T-helper 2 cell treated with Interferon-gamma antibody and Interleukin-4, amounts not matched to agents 100 ng/mL and 5 ng/mL, for 36 hours (primary cell): ENCODE measurements around the gene HSD17B4. TPM values are rescaled to one million over a fixed set of nuclear protein-coding genes. Genes with fewer than 3 reads are reported as not detected.
"Not testable (repeated sequence)": the region's sequence is repeated elsewhere in the genome, so short reads cannot be mapped to it uniquely, and the experiment has no call there.

Experiments used
- intact Hi-C: fragments of 100-400 bp; cut with micrococcal nuclease; formaldehyde crosslinking; loops from one replicate; pipeline ENCODE4 v1.15.1; 2023
- total RNA-seq: library from RNA; stranded (reverse); gene quantifications from 2 replicates; pipeline ENCODE4 v1.2.3, GENCODE V29; 2022

HSD17B4 gene
- total RNA-seq: 80.0 and 89.2 TPM in 2 replicates

GRCh38 chr5:119452373-119453039 lies at the start of gene HSD17B4:
Gene HSD17B4 (plus strand): TSS chr5:119452497. CDS start chr5:119452576, 79 bp downstream.
- intact Hi-C loops: loop anchor here (1.0 to 5.0 kb wide), 4 partner anchors 110 to 464 kb away; partner anchors contain the start of gene DTWD2

- intact Hi-C loops: no loop called here
Measured at GRCh38 chr5:119402555-119402954, 49.7 kb upstream of the HSD17B4 start.

DNA sequence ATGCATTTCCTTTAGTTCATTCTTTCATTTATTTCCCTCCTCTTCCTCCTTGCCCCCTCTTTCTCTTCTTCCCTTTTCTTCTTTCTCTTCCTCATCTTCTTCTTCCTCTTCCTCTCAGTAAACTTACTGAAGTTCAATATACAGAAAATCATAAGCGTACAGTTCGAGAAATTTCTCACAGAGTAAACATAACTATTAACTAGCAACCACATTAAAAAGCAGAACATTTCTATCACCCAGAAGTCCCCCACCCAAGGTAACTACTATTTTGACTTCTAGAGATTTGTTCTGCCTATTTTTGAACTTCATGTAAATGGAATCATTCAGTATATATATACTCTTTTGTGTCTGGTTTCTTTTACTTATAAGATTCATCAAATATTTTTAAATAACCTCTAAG lies 48.3 kb upstream of the HSD17B4 start:
- intact Hi-C loops: no loop called here

- intact Hi-C loops: no loop called here
Measured at GRCh38 chr5:119405419-119405818, 46.9 kb upstream of the HSD17B4 start.

GRCh38 chr5:119406551-119407110 lies 45.7 kb upstream of the HSD17B4 start:
- intact Hi-C loops: no loop called here

GRCh38 chr5:119409235-119409815 lies 43.0 kb upstream of the HSD17B4 start:
- intact Hi-C loops: loop anchor here (1.0 kb wide), 1 partner anchor 141 kb away; no protein-coding TSS in a partner anchor

GRCh38 chr5:119410448-119411159 lies 41.7 kb upstream of the HSD17B4 start:
- intact Hi-C loops: loop anchor here (5.0 kb wide), 1 partner anchor 78 kb away; no protein-coding TSS in a partner anchor

- intact Hi-C loops: loop anchor here (1.0 to 5.0 kb wide), 8 partner anchors 24 to 423 kb away; partner anchors contain the start of genes DMXL1 and DTWD2
Measured at GRCh38 chr5:119411361-119412278, 40.7 kb upstream of the HSD17B4 start.

GRCh38 chr5:119412279-119413227 lies 39.7 kb upstream of the HSD17B4 start:
- intact Hi-C loops: loop anchor here (1.0 to 5.0 kb wide), 8 partner anchors 23 to 424 kb away; partner anchors contain the start of genes DMXL1 and DTWD2

DNA sequence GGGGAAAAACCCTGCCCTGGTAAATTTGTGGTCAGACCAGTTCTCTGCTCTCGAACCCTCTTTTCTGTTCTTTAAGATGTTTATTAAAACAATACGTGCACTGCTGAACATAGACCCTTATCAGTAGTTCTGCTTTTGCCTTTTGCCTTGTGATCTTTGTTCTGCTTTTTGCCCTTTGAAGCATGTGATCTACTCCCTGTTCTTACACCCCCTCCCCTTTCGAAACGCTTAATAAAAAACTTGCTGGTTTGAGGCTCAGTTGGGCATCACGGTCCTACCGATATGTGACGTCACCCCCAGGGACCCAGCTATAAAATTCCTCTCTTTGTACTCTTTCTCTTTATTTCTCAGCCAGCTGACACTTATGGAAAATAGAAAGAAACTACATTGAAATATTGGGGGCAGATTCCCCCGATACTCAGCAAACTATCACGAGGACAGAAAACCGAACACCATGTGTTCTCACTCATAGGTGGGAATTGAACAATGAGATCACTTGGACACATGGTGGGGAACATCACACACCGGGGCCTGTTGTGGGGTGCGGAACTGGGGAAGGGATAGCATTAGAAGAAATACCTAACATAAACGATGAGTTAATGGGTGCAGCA lies 38.1 kb upstream of the HSD17B4 start:
- intact Hi-C loops: loop anchor here (5.0 kb wide), 1 partner anchor 82 kb away; no protein-coding TSS in a partner anchor

DNA sequence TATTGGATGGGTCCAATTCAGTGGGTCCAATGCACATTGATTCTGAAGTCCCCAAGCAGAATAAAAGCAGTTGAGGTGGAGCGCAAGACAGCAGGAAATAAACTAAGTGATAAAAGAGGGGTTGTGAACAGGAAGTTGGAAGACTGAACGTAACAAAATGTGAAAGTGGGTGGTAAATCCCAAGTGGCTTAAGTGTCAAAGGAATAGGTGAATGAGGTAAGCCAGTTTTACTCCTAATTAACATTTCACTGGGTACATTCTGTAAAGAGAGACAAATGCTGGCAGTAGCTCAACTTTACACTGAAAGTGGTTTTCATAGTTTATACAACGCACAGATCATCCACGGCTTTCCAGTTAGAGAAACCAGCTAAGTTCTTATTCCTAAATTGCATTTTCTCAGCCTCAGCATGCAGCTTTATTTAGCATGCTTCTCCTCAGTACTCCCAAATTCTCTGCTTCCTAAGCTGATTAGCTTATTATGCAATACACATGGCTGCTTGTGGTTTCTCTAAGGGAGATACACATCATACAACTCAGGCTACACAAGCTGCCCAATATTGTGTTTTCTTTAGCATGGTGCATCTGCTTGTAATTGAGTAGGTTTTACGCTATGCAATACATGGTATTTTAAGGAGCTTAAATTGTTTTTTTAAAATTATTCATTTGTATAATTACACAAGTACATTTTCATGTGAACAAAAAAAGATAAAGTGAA lies 34.2 kb upstream of the HSD17B4 start:
- intact Hi-C loops: no loop called here

DNA sequence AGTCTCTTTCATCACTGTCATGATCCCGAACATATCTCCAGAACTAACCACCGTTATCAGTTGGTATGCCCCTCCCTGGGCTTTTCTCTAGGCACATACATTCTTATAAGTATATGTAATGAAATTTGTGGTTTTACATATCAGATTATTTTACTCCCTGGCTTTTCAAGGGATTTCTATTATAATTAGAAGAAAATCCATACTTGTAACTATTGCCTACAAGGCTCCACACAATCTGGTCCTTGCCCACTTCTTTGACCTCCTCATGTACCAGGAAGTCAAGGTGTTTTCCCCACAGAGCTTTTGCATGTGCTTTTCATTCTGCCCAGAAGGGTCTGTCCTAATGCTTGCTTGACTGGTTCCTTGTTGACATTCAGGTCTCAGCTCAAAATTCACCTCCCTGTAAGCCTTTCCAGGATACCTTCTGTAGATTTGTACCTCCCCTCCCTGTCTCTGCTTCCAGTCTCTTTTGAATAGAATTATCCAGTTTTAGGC lies 33.6 kb upstream of the HSD17B4 start:
- intact Hi-C loops: no loop called here

GRCh38 chr5:119420169-119420568 lies 32.1 kb upstream of the HSD17B4 start:
- intact Hi-C loops: no loop called here

- intact Hi-C loops: no loop called here
Measured at GRCh38 chr5:119426057-119426456, 26.2 kb upstream of the HSD17B4 start.

DNA sequence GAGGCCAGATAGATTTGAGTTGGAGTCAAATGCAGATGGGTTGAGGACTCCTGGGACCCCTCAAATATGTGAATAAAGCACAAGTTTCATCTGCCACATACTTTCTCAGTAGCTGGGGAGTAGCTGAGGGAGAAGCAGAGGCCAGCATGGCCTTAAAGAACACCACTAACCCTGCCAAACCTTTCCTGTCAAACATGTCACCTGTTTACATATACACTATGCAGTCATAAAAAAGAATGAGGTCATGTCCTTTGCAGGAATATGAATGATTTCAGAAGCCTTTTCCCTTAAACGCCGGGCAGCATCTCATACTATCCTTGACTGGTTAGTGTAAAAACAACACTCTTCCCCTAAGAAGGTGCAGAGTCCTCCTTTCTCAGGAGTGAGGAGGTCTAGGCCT lies 25.2 kb upstream of the HSD17B4 start:
- intact Hi-C loops: no loop called here

- intact Hi-C loops: not testable (repeated sequence)
Measured at GRCh38 chr5:119427596-119427995, 24.7 kb upstream of the HSD17B4 start.

DNA sequence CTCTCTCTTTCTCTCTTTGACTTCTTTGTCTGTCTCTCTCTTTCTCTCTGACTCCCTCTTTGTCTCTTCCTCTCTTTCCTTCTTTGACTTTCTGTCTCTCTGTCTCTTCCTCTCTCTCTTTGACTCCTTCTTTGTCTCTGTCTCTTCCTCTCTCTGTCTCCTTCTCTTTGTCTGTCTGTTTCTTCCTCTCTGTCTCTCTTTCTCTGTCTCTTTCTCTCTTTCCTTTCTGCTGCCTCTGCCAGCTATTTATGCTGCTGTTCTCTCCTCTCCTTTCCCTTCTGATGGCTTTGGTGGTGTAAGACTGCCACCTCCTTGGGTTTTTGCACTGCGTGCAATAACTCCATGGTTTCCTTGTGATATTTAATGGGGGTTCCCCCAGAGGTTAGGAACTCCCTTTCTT lies 24.1 kb upstream of the HSD17B4 start:
- intact Hi-C loops: not testable (repeated sequence)

- intact Hi-C loops: not testable (repeated sequence)
Measured at GRCh38 chr5:119428574-119428973, 23.7 kb upstream of the HSD17B4 start.
